IPS-15b (cell line): ENCODE results near the gene RGSL1.

Experiments
- H3K27me3 ChIP-seq: one replicate; pipeline ENCODE4 v1.6.1; 2013; ENCODE audit warnings: low read length; ENCODE audit not compliant: control insufficient read depth, insufficient read depth
- H3K36me3 ChIP-seq: one replicate; pipeline ENCODE4 v1.6.1; 2013; ENCODE audit warnings: low read length; ENCODE audit not compliant: control insufficient read depth, insufficient read depth
- H3K4me1 ChIP-seq: one replicate; pipeline ENCODE4 v1.6.1; 2013; ENCODE audit warnings: mild to moderate bottlenecking, low read length; ENCODE audit not compliant: control insufficient read depth, insufficient read depth
- H3K4me3 ChIP-seq: one replicate; pipeline ENCODE4 v1.5.1; 2013; ENCODE audit warnings: low read depth, low read length
- H3K9ac ChIP-seq: one replicate; pipeline ENCODE4 v1.6.1; 2013; ENCODE audit warnings: low read depth, mild to moderate bottlenecking, low read length
- H3K9me3 ChIP-seq: one replicate; pipeline ENCODE4 v1.6.1; 2013; ENCODE audit warnings: mild to moderate bottlenecking, low read length; ENCODE audit not compliant: control insufficient read depth, insufficient read depth

The RGSL1 gene

DNA sequence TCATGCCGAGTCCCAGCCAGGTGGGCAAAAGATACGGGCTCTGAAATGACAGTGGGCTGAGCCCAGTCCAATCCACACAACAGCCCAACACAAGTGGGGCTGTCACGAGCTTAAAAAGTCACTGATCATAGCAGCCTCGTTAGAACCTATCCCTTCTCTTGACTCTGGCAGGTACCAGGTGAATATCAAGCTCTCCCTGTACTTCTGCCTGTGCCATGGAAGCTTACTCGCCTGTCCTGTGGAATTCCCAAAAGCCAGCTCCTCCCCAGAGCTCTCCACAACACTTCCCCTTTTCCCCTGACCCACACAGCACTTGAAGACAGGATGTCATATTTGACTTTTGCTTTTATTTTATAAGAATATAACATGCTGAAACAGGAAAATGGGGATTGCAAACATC lies 148.3 kb downstream of the RGSL1 start:
- no peak overlapping the region for H3K4me3 ChIP-seq
- H3K36me3 ChIP-seq: peaks cover 16% of the 10 kb centered on the region
- no peak overlapping the region for H3K9ac ChIP-seq
- H3K9me3 ChIP-seq: no peaks in the 10 kb centered on the region
- peaks cover 9% of the 10 kb centered on the region for H3K4me1 ChIP-seq
- H3K27me3 ChIP-seq: peaks cover 8% of the 10 kb centered on the region

DNA sequence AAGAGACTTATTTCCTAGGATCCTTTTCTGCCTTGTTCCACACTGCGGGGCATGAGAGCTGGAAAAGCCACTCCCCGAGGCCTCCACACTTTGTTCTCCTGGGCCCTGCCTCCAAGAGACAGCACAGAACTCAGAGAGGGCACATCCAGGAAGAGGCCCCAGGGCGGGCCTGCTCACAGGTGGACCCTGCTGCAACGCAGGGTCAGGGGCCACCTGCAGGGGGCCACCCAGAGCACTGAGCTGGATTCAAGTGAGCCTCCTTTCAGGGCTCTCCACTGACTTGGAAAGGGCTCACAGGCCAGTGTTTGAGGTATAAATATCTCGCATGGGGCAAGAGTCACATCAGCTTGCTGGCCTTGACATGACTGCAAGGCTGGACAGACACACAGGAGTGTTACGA lies 149.4 kb downstream of the RGSL1 start:
- no peak overlapping the region for H3K4me3 ChIP-seq
- no peak overlapping the region for H3K9ac ChIP-seq
- H3K36me3 ChIP-seq: peaks cover 16% of the 10 kb centered on the region
- H3K9me3 ChIP-seq: no peaks in the 10 kb centered on the region
- H3K27me3 ChIP-seq: peaks cover 15% of the 10 kb centered on the region
- peaks cover 11% of the 10 kb centered on the region for H3K4me1 ChIP-seq

DNA sequence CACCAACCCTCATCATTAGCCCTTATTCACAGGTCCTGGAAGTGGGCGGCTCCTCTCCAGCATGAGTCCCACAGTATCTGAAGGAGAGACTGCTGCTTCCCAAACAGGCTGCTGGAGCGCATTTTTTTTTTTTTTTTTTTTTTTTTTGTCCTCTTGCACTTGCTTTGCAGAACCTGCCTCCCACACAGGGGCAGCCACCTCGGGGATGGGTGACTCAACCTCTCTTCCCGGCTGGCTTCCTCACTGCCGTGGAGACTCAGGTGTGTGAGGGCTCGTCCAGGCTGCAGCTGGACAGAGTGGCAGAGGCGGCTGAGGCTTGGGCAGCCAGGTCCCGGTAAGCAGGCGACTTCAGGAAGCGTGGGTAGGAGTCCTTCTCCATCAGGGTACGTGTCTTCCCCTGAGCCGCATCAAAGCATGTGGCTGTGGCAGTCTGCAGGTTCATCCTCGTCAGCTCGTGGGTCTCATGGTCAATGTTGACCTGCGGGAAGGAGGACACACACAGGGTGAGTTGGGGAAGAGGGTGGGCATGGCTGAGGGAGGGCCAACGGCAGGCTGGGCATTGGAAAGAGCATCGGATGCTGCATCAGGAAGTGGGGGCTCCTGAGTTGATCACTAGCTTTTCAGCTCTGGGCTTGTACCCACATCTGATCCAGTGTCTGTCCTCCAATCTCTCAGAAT lies 150.2 kb downstream of the RGSL1 start:
- H3K9me3 ChIP-seq: no peaks in the 10 kb centered on the region

DNA sequence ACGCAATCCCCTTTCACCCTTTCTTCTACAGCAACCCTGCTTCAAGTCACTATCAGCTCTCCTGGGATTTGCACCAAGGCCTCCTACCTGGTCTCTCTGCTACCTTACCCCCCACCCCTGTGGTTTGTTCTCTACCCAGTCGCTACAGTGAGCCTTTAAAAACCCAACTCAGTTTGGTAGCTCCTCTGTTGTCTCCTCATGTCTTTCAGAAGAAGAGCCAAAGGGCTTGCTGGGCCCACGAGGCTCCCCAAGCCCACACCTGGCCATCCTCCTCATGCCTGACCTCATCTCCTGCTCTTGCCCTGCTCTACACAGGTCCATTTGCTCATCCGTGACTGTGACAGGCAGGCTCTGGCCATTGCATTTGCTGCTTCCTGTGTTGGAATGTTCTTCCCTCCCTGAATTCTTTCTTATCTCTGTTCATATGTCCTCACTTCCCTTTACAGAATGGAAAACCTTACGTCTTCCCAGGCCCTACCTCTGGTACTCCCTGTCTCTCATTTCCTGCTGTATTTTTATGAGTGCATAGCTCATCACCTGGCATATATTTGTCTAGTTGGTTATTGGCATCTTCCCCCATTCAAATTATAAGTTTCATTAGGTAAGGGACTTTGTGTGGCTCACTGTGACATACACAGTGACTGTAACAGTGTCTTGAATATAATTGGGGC lies 150.9 kb downstream of the RGSL1 start:
- H3K36me3 ChIP-seq: peaks cover 16% of the 10 kb centered on the region
- no peak overlapping the region for H3K4me3 ChIP-seq
- H3K9me3 ChIP-seq: no peaks in the 10 kb centered on the region
- H3K9ac ChIP-seq: no peak overlapping the region
- peaks cover 30% of the 10 kb centered on the region for H3K27me3 ChIP-seq
- H3K4me1 ChIP-seq: peaks cover 11% of the 10 kb centered on the region

More for the DNA sequence above, 150.2 kb downstream of the RGSL1 start:
- peaks cover 16% of the 10 kb centered on the region for H3K36me3 ChIP-seq
- H3K9ac ChIP-seq: no peak overlapping the region
- H3K27me3 ChIP-seq: peaks cover 23% of the 10 kb centered on the region
- H3K4me1 ChIP-seq: peaks cover 11% of the 10 kb centered on the region
- H3K4me3 ChIP-seq: no peak overlapping the region

DNA sequence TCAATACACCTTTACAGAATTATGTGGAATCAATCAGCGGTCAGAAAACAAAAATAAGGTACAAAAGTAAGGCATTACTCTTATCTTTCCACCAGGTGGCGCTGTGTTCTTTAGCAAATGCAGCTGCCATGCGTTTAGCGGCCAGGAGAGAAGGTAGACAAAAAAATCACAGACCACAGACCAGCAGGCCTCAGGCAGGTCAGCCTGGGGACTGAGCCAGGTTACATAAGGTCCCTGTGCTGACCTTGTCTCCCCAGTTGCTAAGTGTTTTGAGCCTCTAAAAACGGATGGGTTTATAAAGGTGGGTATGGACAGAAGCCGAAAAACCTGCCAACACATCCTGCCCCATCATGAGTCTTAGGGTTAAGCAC lies 151.5 kb downstream of the RGSL1 start:
- Histone ChIP-seq H3K9ac (no peak overlapping the region), H3K9me3 (no peaks in the 10 kb centered on the region), H3K4me1 (peaks cover 11% of the 10 kb centered on the region), H3K36me3 (peaks cover 16% of the 10 kb centered on the region), H3K27me3 (peaks cover 35% of the 10 kb centered on the region), H3K4me3 (no peak overlapping the region)

DNA sequence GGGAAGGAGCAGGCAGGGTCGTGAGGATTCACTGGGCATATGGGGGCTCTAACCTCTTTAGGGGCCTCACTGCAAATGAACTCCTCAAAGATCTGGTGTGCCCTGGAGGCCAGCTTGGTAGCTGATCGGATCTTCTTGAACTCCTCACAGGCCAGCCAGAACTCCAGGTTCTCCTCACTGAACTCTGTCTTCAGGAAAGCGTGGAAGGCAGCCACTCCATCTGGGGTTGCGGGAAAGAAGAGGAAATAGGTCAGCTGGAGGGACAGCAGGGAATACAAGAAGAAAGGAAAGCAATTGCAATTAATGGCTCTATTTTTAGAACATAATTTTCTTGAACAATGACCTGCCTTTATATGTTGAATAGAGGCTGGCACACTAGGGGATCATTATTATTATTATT lies 152.0 kb downstream of the RGSL1 start:
- no peak overlapping the region for H3K9ac ChIP-seq
- H3K4me1 ChIP-seq: peaks cover 11% of the 10 kb centered on the region
- no peak overlapping the region for H3K4me3 ChIP-seq
- H3K9me3 ChIP-seq: no peaks in the 10 kb centered on the region
- H3K36me3 ChIP-seq: peaks cover 16% of the 10 kb centered on the region
- H3K27me3 ChIP-seq: peaks cover 39% of the 10 kb centered on the region

DNA sequence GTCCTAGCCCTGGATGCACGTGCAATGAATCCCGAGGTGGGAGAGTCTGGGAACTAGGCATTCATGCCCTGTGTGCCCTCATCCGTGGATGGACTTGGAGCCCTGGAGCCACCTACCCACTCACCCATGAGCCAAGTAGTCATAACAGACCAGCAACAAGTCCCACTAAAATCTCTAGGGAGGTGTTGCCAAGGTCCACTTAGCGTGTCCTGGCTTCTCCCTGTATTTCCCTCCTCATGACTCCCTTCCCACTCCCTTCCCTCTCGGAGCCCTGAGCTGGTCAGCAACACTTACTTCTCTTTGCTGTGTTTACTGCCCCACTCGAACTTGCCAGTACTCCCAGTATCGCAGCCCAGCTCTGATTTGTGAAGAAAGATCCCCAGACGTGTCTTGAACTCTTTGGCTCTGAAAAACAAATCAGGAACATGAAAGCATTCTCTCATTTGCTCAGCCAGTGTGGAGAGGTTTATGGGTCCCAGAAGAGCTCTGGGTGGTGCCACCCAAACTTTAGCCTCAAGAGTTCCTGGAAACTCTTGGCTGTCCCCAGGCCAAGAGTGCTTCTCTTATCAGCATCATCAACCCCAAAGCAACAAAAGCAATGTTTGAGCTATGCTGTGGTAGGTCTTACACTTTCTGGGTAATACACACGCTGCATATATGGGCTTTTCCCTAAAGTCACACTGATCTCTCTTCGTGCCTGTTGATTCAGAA lies 153.1 kb downstream of the RGSL1 start:
- Histone ChIP-seq H3K36me3 (peaks cover 16% of the 10 kb centered on the region), H3K4me1 (peaks cover 11% of the 10 kb centered on the region), H3K9me3 (no peaks in the 10 kb centered on the region), H3K9ac (no peak overlapping the region), H3K27me3 (peaks cover 46% of the 10 kb centered on the region), H3K4me3 (peak overlapping the region; percentile 69)

DNA sequence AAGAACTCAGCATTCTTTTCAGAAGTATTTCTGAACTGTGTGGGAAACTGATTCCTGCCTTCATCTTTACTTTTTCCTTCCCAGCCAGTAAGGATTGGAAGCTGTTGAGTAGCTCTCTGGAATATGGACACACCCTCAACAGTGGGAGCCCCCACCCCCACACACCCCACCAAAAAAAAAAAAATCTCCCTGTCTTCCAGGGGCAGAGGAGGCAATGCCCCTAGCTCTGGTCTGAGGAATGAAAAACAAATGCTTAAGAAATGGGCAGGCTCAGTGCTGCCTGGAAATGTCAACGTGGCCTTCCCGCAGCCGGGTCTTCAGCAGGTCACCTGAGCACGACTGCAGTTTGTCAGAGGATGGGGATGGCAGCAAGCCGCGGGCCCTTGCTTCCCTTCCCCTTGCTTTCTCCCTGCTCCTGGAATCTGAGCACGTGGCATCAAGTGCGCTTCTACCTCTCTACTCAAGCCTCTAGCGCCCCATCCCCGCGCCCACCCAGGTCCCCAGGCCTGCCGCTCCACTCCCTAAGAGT lies 153.8 kb downstream of the RGSL1 start:
- H3K9ac ChIP-seq: peak overlapping the region; percentile 58
- peaks cover 49% of the 10 kb centered on the region for H3K27me3 ChIP-seq

DNA sequence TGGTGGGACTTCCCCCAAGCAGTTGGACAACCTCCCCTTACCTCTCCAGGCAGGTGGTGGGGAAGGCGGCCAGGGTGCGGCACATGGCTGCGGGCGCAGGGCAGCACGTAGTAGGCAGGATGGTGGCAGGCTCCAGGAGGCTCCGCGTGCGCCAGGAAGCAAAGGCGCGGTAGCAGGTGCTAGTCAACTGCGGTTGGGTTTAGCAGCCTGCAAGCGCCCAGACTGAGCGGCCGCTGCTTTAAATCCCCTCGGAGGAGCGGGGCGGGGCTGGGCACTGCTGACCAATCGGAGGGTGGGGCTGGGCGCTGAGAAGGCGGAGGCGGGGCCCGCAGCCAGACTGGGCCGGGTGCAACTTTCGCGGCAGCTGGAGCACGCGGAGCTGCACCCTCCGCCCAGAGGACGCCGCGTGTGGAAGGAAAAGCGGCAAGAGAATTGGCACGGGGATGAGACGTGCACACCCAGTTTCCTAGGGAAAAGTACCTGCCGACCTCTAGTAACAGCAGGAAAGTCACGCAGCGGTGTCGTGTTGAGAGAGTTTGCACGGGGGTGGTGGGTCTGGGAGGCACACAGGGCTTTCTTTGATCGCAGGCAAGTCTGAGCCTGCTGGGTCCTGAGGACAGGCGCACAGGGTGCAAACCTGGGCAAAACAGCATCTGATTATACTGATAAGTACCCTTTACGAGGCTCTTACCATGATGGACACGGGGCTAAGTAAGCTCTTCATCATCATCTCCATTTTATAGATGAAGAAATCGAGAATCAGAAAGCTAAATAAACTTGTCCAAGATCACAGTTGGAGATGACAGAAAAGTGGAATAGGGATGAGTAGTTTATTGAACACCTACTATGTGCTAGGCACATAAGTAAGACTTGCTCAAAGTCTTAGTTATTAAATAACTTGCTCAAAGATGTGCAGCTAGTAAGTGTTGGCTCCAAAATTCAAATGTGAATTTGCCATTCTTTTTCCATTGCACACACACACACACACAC lies 154.5 kb downstream of the RGSL1 start, which contains the start of gene RGS16:
RGS16 (minus strand) TSS at position 215 of the 990 bp plus-strand sequence; CDS start at position 85, 130 bp downstream.
- Histone ChIP-seq H3K4me1 (peaks cover 11% of the 10 kb centered on the region), H3K36me3 (peaks cover 16% of the 10 kb centered on the region), H3K27me3 (peaks cover 57% of the 10 kb centered on the region), H3K9me3 (no peaks in the 10 kb centered on the region), H3K4me3 (peak within 1 kb of the TSS; percentile 69), H3K9ac (peak within 1 kb of the TSS; percentile 58)

More for the DNA sequence above, 153.8 kb downstream of the RGSL1 start:
- Histone ChIP-seq H3K4me3 (peak overlapping the region; percentile 69), H3K4me1 (peaks cover 11% of the 10 kb centered on the region), H3K9me3 (no peaks in the 10 kb centered on the region), H3K36me3 (peaks cover 16% of the 10 kb centered on the region)

DNA sequence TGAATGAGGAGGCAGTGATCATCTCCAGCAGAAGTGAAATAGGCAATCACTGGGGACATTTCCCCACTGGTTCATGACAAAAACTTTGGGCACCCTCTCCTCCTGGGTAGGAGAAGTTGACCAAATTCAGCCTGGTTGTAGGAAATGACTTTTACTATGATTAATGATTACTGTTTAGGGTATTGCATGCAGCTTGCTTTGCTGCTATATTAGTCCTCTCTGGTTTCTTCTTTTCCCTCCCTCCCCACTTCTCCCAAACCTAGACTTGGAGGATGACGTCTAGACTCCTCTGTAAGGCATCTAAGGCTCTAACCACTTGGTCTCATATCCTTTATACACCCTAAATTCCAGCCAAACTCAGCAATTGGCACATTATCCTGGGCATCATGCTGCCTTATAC lies 157.6 kb downstream of the RGSL1 start:
- Histone ChIP-seq H3K4me3 (no peak overlapping the region), H3K9ac (no peak overlapping the region), H3K36me3 (no peaks in the 10 kb centered on the region), H3K27me3 (peaks cover 80% of the 10 kb centered on the region), H3K9me3 (no peaks in the 10 kb centered on the region), H3K4me1 (peaks cover 13% of the 10 kb centered on the region)

DNA sequence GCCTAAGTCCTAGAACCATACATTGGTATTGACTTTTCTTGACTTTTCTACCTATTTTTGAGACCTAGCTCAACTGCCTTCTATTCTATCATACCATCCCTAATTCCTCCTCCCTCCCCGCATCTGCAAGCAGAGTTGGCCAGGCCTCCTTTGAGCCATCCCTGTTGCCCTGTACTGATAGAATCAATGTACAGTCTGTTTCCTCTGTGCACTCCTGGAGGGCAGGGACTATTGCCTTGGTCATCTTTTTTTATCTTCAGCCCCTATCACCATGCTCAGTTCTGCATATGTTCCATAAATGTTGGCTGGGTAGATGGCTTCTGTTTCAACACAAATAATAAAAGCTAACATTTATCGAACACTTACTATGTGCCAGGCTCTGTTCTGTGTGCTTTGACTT lies 158.3 kb downstream of the RGSL1 start:
- H3K9ac ChIP-seq: no peak overlapping the region
- no peaks in the 10 kb centered on the region for H3K9me3 ChIP-seq
- no peak overlapping the region for H3K4me3 ChIP-seq
- H3K4me1 ChIP-seq: peaks cover 7% of the 10 kb centered on the region
- H3K27me3 ChIP-seq: peaks cover 80% of the 10 kb centered on the region
- no peaks in the 10 kb centered on the region for H3K36me3 ChIP-seq
